Progenitor cell of endocrine pancreas (in vitro differentiated cells): ENCODE measurements around the gene SLC39A11. TPM values are rescaled to one million over a fixed set of nuclear protein-coding genes. Genes with fewer than 3 reads are reported as not detected.
"Not testable (repeated sequence)": the region's sequence is repeated elsewhere in the genome, so short reads cannot be mapped to it uniquely, and the experiment has no call there.

ENCODE experiments used
- DNase-seq: peaks from one replicate; pipeline ENCODE4 v3.0.0; 2021; ENCODE audit warnings: low spot score; ENCODE audit not compliant: unreplicated experiment
- H3K27ac Mint-ChIP-seq: 2 replicates; pipeline ENCODE4 v1.8.0; 2021; ENCODE audit warnings: mild to moderate bottlenecking, moderate library complexity, mixed read lengths
- H3K27me3 Mint-ChIP-seq: 2 replicates; pipeline ENCODE4 v1.8.0; 2021; ENCODE audit warnings: mixed read lengths
- H3K36me3 Mint-ChIP-seq: 2 replicates; pipeline ENCODE4 v1.8.0; 2022; ENCODE audit warnings: mixed read lengths; ENCODE audit not compliant: insufficient read depth
- H3K4me1 Mint-ChIP-seq: 2 replicates; pipeline ENCODE4 v1.8.0; 2021; ENCODE audit warnings: low read depth, mixed read lengths
- H3K4me3 Mint-ChIP-seq: 2 replicates; pipeline ENCODE4 v1.8.0; 2021; ENCODE audit warnings: low read depth, mild to moderate bottlenecking, moderate library complexity, mixed read lengths
- H3K9me3 Mint-ChIP-seq: 2 replicates; pipeline ENCODE4 v1.8.0; 2021; ENCODE audit warnings: low read depth, mixed read lengths
- total RNA-seq: library from RNA; stranded (reverse); gene quantifications from 2 replicates; pipeline ENCODE4 v1.2.1, GENCODE V29; 2021
- TF ChIP-seq, protein P1 (sequence below): fragments of 200-600 bp; sonication (generic); IDR thresholded peaks from one replicate; pipeline ENCODE4 v1.5.0; 2021; ENCODE audit warnings: antibody characterized with exemption, mild to moderate bottlenecking; ENCODE audit not compliant: unreplicated experiment

Gene SLC39A11
- total RNA-seq, 1 donor from 2014 or later = 20.5 TPM

DNA sequence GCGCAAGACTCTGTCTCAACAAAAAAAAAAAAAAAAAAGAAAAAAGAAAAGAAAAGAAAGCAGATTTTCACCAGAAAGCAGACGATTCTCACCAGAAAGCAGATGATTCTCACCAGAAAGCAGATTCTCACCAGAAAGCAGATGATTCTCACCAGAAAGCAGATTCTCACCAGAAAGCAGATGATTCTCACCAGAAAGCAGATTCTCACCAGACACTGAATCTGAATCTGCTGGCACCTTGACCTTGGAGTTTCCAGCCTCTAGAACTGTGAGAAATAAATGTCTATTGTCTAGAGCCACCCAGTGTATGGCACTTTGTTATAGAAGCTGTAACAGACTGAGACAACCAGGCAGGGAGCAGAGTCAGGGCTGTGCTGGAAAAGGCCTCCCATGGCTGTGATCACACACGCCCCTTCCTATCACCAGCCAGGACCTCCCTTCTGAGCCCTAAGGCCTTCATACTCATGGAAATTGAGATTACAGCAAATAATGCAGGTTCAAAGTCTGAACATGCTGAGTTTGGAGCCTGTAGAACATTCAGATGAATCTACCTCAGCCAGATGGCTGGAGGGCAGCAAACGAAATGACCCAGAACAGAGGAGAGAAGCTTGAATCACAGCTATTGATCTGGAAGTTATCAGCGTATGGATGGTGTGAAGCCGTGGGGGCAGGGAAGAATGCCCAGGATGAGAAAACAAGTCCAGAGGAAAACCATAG is 309.3 kb downstream of the SLC39A11 start:
- no peak overlapping the region for H3K4me3 Mint-ChIP-seq
- H3K27me3 Mint-ChIP-seq = peaks cover 21% of the 10 kb centered on the region
- no peaks in the 10 kb centered on the region for H3K36me3 Mint-ChIP-seq
- H3K27ac Mint-ChIP-seq = peak overlapping the region; percentile 83
- no peaks in the 10 kb centered on the region for H3K9me3 Mint-ChIP-seq
- TF ChIP-seq, protein P1, sequence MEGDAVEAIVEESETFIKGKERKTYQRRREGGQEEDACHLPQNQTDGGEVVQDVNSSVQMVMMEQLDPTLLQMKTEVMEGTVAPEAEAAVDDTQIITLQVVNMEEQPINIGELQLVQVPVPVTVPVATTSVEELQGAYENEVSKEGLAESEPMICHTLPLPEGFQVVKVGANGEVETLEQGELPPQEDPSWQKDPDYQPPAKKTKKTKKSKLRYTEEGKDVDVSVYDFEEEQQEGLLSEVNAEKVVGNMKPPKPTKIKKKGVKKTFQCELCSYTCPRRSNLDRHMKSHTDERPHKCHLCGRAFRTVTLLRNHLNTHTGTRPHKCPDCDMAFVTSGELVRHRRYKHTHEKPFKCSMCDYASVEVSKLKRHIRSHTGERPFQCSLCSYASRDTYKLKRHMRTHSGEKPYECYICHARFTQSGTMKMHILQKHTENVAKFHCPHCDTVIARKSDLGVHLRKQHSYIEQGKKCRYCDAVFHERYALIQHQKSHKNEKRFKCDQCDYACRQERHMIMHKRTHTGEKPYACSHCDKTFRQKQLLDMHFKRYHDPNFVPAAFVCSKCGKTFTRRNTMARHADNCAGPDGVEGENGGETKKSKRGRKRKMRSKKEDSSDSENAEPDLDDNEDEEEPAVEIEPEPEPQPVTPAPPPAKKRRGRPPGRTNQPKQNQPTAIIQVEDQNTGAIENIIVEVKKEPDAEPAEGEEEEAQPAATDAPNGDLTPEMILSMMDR = no peak
- H3K4me1 Mint-ChIP-seq = peaks cover 8% of the 10 kb centered on the region
- no peak for DNase-seq

- H3K4me1 Mint-ChIP-seq, H3K9me3 Mint-ChIP-seq, DNase-seq, H3K27ac Mint-ChIP-seq, H3K36me3 Mint-ChIP-seq, H3K4me3 Mint-ChIP-seq: not testable (repeated sequence)
- peaks cover 19% of the 10 kb centered on the region for H3K27me3 Mint-ChIP-seq
These were observed 310.1 kb downstream of the SLC39A11 start for GRCh38 chr17:72782437-72782836.

DNA sequence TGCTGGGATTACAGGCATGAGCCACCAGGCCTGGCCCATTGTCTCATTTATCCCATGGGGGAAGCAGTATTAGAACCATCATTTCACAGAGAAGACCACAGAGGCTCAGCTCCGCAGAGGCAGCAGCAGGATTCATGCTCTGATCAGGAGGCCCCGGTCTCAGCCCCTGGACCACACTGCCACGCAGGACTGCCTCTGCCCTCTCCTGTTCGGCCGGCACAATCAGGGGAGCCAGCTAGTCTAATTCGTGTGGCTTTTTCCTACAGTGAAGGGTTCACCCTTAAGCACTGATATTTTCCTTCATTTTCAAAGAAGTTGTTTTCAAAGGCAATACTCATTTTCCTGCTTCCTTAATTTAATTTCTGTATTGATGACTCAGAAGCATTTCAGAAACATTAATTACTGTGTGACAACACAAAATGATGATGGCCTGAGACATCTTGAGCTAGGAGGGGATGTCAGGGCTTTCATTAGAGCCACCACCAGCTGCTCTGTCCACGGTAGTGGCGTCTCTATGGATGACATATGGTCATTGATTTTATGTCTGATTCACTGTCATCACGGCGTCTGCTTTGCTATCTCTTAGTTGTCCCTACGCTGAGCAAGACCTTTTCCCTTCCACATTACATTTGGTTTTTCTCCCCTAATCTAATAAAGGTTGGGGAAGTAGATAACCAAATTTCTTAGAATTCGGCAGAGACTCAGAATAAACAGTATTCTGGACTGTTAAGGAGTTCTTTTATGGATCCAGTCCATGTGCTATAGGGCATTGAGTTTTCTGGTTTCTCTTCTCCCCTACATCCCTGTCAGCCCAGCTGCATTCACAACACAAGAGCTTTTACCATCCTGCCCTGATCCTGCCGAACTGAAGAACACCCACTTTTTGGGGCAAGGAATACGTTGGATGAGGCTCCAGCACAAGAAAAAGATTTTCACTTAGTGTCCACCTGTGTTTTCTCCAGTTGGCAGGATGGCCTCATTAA is 314.0 kb downstream of the SLC39A11 start:
- DNase-seq = no peak
- peaks cover 5% of the 10 kb centered on the region for H3K4me1 Mint-ChIP-seq
- H3K36me3 Mint-ChIP-seq = no peaks in the 10 kb centered on the region
- TF ChIP-seq, protein P1 = no peak
- H3K4me3 Mint-ChIP-seq = no peak overlapping the region
- H3K27me3 Mint-ChIP-seq = peaks cover 14% of the 10 kb centered on the region
- no peaks in the 10 kb centered on the region for H3K9me3 Mint-ChIP-seq
- no peak overlapping the region for H3K27ac Mint-ChIP-seq

DNA sequence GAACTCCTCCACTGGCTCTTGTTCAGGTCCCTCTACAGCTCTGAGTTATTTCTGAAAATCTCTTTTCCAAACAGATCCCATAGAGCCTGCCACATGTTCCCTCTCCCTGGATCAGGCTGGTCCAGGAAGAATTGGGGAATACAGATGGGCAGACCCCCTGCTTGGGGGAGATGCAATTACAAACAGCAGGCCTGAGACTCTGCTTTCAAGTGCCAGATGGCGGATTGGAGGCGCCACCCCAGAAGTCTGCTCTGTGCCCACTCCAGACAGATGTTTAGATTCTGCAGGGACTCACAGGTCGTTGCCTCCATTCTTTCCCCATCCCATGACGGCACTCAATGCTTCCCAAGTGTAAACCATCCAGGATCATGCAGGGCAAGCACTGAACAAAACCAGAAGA is 316.6 kb downstream of the SLC39A11 start:
- no peak for DNase-seq
- TF ChIP-seq, protein P1 = no peak
- Mint-ChIP-seq H3K4me1 (no peaks in the 10 kb centered on the region), H3K4me3 (no peak overlapping the region), H3K9me3 (no peaks in the 10 kb centered on the region), H3K27me3 (peaks cover 13% of the 10 kb centered on the region), H3K36me3 (no peaks in the 10 kb centered on the region), H3K27ac (no peak overlapping the region)

DNA sequence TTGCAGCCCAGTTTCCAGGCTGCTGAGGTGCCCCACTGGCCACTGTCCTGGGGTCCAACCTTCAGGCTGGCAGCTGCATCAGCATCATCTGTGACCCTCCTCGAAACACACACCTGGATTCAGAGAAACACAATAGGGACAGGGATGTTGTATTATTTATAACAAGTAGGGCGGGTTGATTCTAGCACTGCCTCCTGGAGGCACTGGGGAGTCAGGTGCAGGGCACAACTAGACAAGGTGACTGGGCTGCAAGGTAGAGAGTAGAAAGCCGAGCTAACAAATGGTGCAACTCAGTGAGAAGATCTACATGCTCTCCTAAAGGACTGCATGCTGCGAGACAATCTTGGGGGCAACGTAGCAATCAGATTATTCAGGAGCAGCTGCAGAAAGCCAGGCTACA is 317.3 kb downstream of the SLC39A11 start:
- no peak for DNase-seq
- no peak overlapping the region for H3K27ac Mint-ChIP-seq
- TF ChIP-seq, protein P1 = no peak
- peaks cover 12% of the 10 kb centered on the region for H3K27me3 Mint-ChIP-seq
- no peaks in the 10 kb centered on the region for H3K36me3 Mint-ChIP-seq
- H3K4me3 Mint-ChIP-seq = no peak overlapping the region
- no peaks in the 10 kb centered on the region for H3K9me3 Mint-ChIP-seq
- H3K4me1 Mint-ChIP-seq = no peaks in the 10 kb centered on the region
